ENCODE data around the gene VARS2. TPM values are rescaled to one million over a fixed set of nuclear protein-coding genes. Genes with fewer than 3 reads are reported as not detected.

Gene VARS2
- total and polyA plus RNA-seq, 4 donors = 9.4 to 23.3 (median 16.3) TPM

DNA sequence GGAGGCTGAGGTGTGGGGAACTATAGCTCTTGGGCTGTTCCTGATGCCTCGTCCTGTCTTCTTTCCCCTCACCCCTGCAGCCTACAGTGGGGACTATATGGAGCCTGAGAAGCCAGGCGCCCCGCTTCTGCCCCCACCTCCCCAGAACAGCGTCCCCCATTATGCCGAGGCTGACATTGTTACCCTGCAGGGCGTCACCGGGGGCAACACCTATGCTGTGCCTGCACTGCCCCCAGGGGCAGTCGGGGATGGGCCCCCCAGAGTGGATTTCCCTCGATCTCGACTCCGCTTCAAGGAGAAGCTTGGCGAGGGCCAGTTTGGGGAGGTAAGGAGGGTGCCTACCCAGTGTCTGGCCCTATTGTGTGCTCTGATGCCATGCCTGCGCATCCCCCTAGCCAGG is 17.5 kb upstream of the VARS2 start:
- no peaks in the 10 kb centered on the region for H3K27me3 ChIP-seq (ENCODE audit: control insufficient read depth in 4 of 4, insufficient read depth in 4 of 4, low read length in 3 of 4)
- H3K9me3 ChIP-seq (ENCODE audit: control insufficient read depth in 4 of 4, low read length in 3 of 4) = no peaks in the 10 kb centered on the region
- H3K4me3 ChIP-seq (ENCODE audit: low read depth in 1 of 3, low read length in 3 of 3) = no peak overlapping the region
- TF ChIP-seq HNF4G (IDR thresholded peaks at IDR 0.05) = no peak
- no peak for TF ChIP-seq RAD21 (IDR thresholded peaks at IDR 0.05)
- TF ChIP-seq JUND (IDR thresholded peaks at IDR 0.05) = no peak
- no peak for TF ChIP-seq RXRA (IDR thresholded peaks at IDR 0.05)
- no peak for TF ChIP-seq MAX (IDR thresholded peaks at IDR 0.05)
- TF ChIP-seq REST (IDR thresholded peaks at IDR 0.05) = no peak
- no peak for TF ChIP-seq NR2F2 (IDR thresholded peaks at IDR 0.05)
- no peak for TF ChIP-seq CTCF (IDR thresholded peaks at IDR 0.05; ENCODE audit: low read depth, low read length, missing input control)
- TF ChIP-seq GABPA (IDR thresholded peaks at IDR 0.05 in 1 of 2, conservative IDR thresholded peaks at IDR 0.05 in 1 of 2) = no peak
- no peak for TF ChIP-seq ZBTB33 (IDR thresholded peaks at IDR 0.05)
- TF ChIP-seq EGR1 (IDR thresholded peaks at IDR 0.05; ENCODE audit: low read depth in 2 of 2) = no peak
- no peak for TF ChIP-seq FOXA1 (IDR thresholded peaks at IDR 0.05)
- no peak for TF ChIP-seq YY1 (IDR thresholded peaks at IDR 0.05)
- no peak for TF ChIP-seq TAF1 (conservative IDR thresholded peaks at IDR 0.05)
- no peak for TF ChIP-seq SP1 (IDR thresholded peaks at IDR 0.05)
- TF ChIP-seq ATF3 (IDR thresholded peaks at IDR 0.05) = no peak
- no peak for TF ChIP-seq HNF4A (conservative IDR thresholded peaks at IDR 0.05)
- DNase-seq (ENCODE audit: low spot score) = no peak
- H3K9ac ChIP-seq (ENCODE audit: low read depth in 1 of 2, low read length in 2 of 2) = no peak overlapping the region
- no peak overlapping the region for H3K27ac ChIP-seq (ENCODE audit: low read depth in 1 of 2, low read length in 2 of 2)
- H3K36me3 ChIP-seq (ENCODE audit: control insufficient read depth in 4 of 4, insufficient read depth in 3 of 4, low read depth in 1 of 4, low read length in 3 of 4) = peaks cover 0 to 19% (median 1%) of the 10 kb centered on the region in 4 donors
- 96% methylated on average over 13 of the region's 13 CpGs for WGBS
- no peaks in the 10 kb centered on the region for H3K4me1 ChIP-seq (ENCODE audit: control insufficient read depth in 4 of 4, insufficient read depth in 4 of 4, low read length in 3 of 4)

DNA sequence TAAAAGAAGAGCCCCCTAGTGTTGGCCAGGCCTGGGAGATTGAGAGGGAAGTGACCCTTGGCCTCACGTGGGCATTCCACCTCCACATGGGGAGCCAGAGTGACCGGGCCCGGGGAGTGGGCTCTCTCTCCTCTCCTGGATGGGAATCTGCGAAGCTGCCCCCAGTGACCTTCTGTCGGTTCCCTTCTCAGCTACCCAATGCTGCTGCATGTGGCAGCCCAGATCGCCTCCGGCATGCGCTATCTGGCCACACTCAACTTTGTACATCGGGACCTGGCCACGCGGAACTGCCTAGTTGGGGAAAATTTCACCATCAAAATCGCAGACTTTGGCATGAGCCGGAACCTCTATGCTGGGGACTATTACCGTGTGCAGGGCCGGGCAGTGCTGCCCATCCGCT is 16.2 kb upstream of the VARS2 start:
- Histone ChIP-seq H3K9me3 (ENCODE audit: control insufficient read depth in 4 of 4, low read length in 3 of 4) (no peaks in the 10 kb centered on the region), H3K36me3 (ENCODE audit: control insufficient read depth in 4 of 4, insufficient read depth in 3 of 4, low read depth in 1 of 4, low read length in 3 of 4) (peaks cover 0 to 19% (median 1%) of the 10 kb centered on the region in 4 donors), H3K4me1 (ENCODE audit: control insufficient read depth in 4 of 4, insufficient read depth in 4 of 4, low read length in 3 of 4) (no peaks in the 10 kb centered on the region), H3K9ac (ENCODE audit: low read depth in 1 of 2, low read length in 2 of 2) (no peak overlapping the region), H3K27ac (ENCODE audit: low read depth in 1 of 2, low read length in 2 of 2) (no peak overlapping the region), H3K4me3 (ENCODE audit: low read depth in 1 of 3, low read length in 3 of 3) (no peak overlapping the region), H3K27me3 (ENCODE audit: control insufficient read depth in 4 of 4, insufficient read depth in 4 of 4, low read length in 3 of 4) (no peaks in the 10 kb centered on the region)
- no peak for DNase-seq (ENCODE audit: low spot score)
- WGBS = 89% methylated on average over 16 of the region's 16 CpGs
- TF ChIP-seq EGR1 (IDR thresholded peaks at IDR 0.05; ENCODE audit: low read depth in 2 of 2) (no peak), REST (IDR thresholded peaks at IDR 0.05) (no peak), HNF4A (conservative IDR thresholded peaks at IDR 0.05) (no peak), FOXA2 (IDR thresholded peaks at IDR 0.05) (no peak), RAD21 (IDR thresholded peaks at IDR 0.05) (no peak), SP1 (IDR thresholded peaks at IDR 0.05) (no peak), CTCF (IDR thresholded peaks at IDR 0.05; ENCODE audit: low read depth, low read length, missing input control) (no peak), ATF3 (IDR thresholded peaks at IDR 0.05) (no peak), RXRA (IDR thresholded peaks at IDR 0.05) (no peak), JUND (IDR thresholded peaks at IDR 0.05) (no peak), FOXA1 (IDR thresholded peaks at IDR 0.05) (no peak)
